ENCODE data around the gene ATP1B3. TPM values are rescaled to one million over a fixed set of nuclear protein-coding genes. Genes with fewer than 3 reads are reported as not detected.
"Not testable (repeated sequence)": the region's sequence is repeated elsewhere in the genome, so short reads cannot be mapped to it uniquely, and the experiment has no call there.

Gene ATP1B3
- total RNA-seq, 1 experiment from 2014 or later, result 167 TPM

DNA sequence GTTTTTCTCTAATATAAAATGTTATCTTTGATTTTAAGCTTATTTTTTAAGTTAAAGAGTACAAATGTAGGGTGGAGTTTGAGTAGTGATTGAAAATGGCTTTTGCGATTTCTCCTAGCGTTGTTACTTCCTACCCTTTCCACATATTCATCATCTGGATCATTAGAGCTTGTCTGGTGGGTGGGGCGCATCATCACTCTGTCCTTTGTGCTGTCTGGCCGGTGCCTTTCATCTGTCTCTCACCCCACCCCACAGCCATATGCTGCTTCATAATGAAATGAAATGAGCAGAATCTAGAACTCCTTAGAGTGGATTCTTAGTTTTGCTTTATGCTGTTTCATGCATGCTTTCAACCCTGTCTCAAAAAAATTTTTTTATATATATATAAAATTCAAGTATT, 44.3 kb downstream of the ATP1B3 start:
- BruUV-seq (replicated peaks), result no TSS peak
- H3K27me3 ChIP-seq (replicated peaks; ENCODE audit: insufficient read depth, low read depth, low read length, poor library complexity), result no peaks in the 10 kb centered on the region
- POLR2A ChIA-PET (ENCODE audit: low non-redundant PET), result no interaction called here
- TF ChIP-seq, protein P1, sequence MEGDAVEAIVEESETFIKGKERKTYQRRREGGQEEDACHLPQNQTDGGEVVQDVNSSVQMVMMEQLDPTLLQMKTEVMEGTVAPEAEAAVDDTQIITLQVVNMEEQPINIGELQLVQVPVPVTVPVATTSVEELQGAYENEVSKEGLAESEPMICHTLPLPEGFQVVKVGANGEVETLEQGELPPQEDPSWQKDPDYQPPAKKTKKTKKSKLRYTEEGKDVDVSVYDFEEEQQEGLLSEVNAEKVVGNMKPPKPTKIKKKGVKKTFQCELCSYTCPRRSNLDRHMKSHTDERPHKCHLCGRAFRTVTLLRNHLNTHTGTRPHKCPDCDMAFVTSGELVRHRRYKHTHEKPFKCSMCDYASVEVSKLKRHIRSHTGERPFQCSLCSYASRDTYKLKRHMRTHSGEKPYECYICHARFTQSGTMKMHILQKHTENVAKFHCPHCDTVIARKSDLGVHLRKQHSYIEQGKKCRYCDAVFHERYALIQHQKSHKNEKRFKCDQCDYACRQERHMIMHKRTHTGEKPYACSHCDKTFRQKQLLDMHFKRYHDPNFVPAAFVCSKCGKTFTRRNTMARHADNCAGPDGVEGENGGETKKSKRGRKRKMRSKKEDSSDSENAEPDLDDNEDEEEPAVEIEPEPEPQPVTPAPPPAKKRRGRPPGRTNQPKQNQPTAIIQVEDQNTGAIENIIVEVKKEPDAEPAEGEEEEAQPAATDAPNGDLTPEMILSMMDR (conservative IDR thresholded peaks at IDR 0.05; ENCODE audit: low read depth, low read length), result no peak
- TF ChIP-seq EZH2 (IDR thresholded peaks at IDR 0.05; ENCODE audit: borderline replicate concordance, low read depth, low read length, poor library complexity, severe bottlenecking), result no peak
- no peak overlapping the region for H3K27ac ChIP-seq (ENCODE audit: low read depth, low read length, poor library complexity, severe bottlenecking)
- CTCF ChIA-PET, result no interaction called here
- DNase-seq (ENCODE audit: low spot score), result no peak
- intact Hi-C loops (cut with micrococcal nuclease; ENCODE audit: unreplicated experiment), result no loop called here
- H3K4me1 ChIP-seq (ENCODE audit: insufficient read depth, low read length, poor library complexity, severe bottlenecking), result peaks cover 9% of the 10 kb centered on the region
- no peak overlapping the region for H3K4me3 ChIP-seq (ENCODE audit: low read depth, low read length, poor library complexity, severe bottlenecking)
- H3K9me3 ChIP-seq (ENCODE audit: low read depth, low read length, poor library complexity, severe bottlenecking), result no peaks in the 10 kb centered on the region
- H3K36me3 ChIP-seq (ENCODE audit: insufficient read depth, low read length, poor library complexity, severe bottlenecking), result peaks cover 15% of the 10 kb centered on the region

- Histone ChIP-seq H3K4me3 (ENCODE audit: low read depth, low read length, poor library complexity, severe bottlenecking) (no peak overlapping the region), H3K36me3 (ENCODE audit: insufficient read depth, low read length, poor library complexity, severe bottlenecking) (peaks cover 10% of the 10 kb centered on the region), H3K27ac (ENCODE audit: low read depth, low read length, poor library complexity, severe bottlenecking) (no peak overlapping the region), H3K4me1 (ENCODE audit: insufficient read depth, low read length, poor library complexity, severe bottlenecking) (peaks cover 3% of the 10 kb centered on the region), H3K9me3 (ENCODE audit: low read depth, low read length, poor library complexity, severe bottlenecking) (no peaks in the 10 kb centered on the region), H3K27me3 (replicated peaks; ENCODE audit: insufficient read depth, low read depth, low read length, poor library complexity) (no peaks in the 10 kb centered on the region)
- no peak for DNase-seq (ENCODE audit: low spot score)
- TF ChIP-seq, protein P1 (conservative IDR thresholded peaks at IDR 0.05; ENCODE audit: low read depth, low read length), result no peak
- no peak for TF ChIP-seq EZH2 (IDR thresholded peaks at IDR 0.05; ENCODE audit: borderline replicate concordance, low read depth, low read length, poor library complexity, severe bottlenecking)
- intact Hi-C loops (cut with micrococcal nuclease; ENCODE audit: unreplicated experiment), result no loop called here
- no TSS peak for BruUV-seq (replicated peaks)
- ChIA-PET CTCF (no interaction called here), POLR2A (ENCODE audit: low non-redundant PET) (no interaction called here)
Measured at GRCh38 chr3:141921316-141921715, 44.9 kb downstream of the ATP1B3 start.

DNA sequence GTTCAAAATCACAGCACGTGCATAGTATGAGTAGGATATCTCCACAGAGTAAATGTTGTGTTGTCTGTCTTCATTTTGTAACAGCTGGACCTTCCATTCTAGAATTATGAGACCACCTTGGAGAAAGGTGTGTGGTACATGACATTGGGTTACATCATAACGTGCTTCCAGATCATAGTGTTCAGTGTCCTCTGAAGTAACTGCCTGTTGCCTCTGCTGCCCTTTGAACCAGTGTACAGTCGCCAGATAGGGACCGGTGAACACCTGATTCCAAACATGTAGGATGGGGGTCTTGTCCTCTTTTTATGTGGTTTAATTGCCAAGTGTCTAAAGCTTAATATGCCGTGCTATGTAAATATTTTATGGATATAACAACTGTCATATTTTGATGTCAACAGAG, 49.2 kb downstream of the ATP1B3 start:
- H3K9me3 ChIP-seq (ENCODE audit: low read depth, low read length, poor library complexity, severe bottlenecking); H3K4me3 ChIP-seq (ENCODE audit: low read depth, low read length, poor library complexity, severe bottlenecking); H3K36me3 ChIP-seq (ENCODE audit: insufficient read depth, low read length, poor library complexity, severe bottlenecking); H3K27me3 ChIP-seq (replicated peaks; ENCODE audit: insufficient read depth, low read depth, low read length, poor library complexity); intact Hi-C loops (cut with micrococcal nuclease; ENCODE audit: unreplicated experiment); POLR2A ChIA-PET (ENCODE audit: low non-redundant PET); H3K27ac ChIP-seq (ENCODE audit: low read depth, low read length, poor library complexity, severe bottlenecking); CTCF ChIA-PET; H3K4me1 ChIP-seq (ENCODE audit: insufficient read depth, low read length, poor library complexity, severe bottlenecking); DNase-seq (ENCODE audit: low spot score): not testable (repeated sequence)
- TSS peak; percentile 88 for BruUV-seq (replicated peaks)

DNA sequence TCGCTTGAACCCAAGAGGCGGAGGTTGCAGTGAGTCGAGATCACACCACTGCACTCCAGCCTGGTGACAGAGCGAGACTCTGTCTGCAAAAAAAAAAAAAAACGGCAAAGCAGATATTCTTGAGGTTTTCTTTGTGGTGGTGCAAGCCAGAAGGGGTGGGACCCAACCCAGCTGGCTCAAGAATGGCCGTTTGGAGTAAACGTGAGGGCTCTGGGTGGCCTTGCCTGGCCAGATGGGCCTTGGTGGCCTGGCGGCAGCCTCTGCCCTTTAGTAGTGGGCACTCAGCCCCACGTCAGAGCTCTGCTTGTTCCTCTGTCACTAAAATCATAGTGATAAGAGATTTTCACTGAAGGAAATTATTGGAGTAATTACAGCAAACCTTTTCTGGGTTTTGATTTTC, 50.5 kb downstream of the ATP1B3 start:
- BruUV-seq (replicated peaks), result no TSS peak
- ChIA-PET CTCF (no interaction called here), POLR2A (ENCODE audit: low non-redundant PET) (no interaction called here)
- DNase-seq (ENCODE audit: low spot score), result no peak
- no peaks in the 10 kb centered on the region for H3K9me3 ChIP-seq (ENCODE audit: low read depth, low read length, poor library complexity, severe bottlenecking)
- H3K4me3 ChIP-seq (ENCODE audit: low read depth, low read length, poor library complexity, severe bottlenecking), result no peak overlapping the region
- TF ChIP-seq EZH2 (IDR thresholded peaks at IDR 0.05; ENCODE audit: borderline replicate concordance, low read depth, low read length, poor library complexity, severe bottlenecking), result no peak
- TF ChIP-seq, protein P1 (conservative IDR thresholded peaks at IDR 0.05; ENCODE audit: low read depth, low read length), result no peak
- H3K27me3 ChIP-seq (replicated peaks; ENCODE audit: insufficient read depth, low read depth, low read length, poor library complexity), result no peaks in the 10 kb centered on the region
- intact Hi-C loops (cut with micrococcal nuclease; ENCODE audit: unreplicated experiment), result no loop called here
- H3K27ac ChIP-seq (ENCODE audit: low read depth, low read length, poor library complexity, severe bottlenecking), result no peak overlapping the region
- H3K36me3 ChIP-seq (ENCODE audit: insufficient read depth, low read length, poor library complexity, severe bottlenecking), result peaks cover 2% of the 10 kb centered on the region
- H3K4me1 ChIP-seq (ENCODE audit: insufficient read depth, low read length, poor library complexity, severe bottlenecking), result no peaks in the 10 kb centered on the region
